Measurements from ENCODE around the gene POMC.
"Not testable (repeated sequence)": the region's sequence is repeated elsewhere in the genome, so short reads cannot be mapped to it uniquely, and the experiment has no call there.

The POMC gene

GRCh38 chr2:25170888-25171287 lies 2.5 kb upstream of the POMC start:
- H3K4me3 ChIP-seq (replicated peaks in 1 of 2; ENCODE audit: low read depth in 2 of 2, low read length in 2 of 2), result no peak overlapping the region
- TF ChIP-seq, protein P1, sequence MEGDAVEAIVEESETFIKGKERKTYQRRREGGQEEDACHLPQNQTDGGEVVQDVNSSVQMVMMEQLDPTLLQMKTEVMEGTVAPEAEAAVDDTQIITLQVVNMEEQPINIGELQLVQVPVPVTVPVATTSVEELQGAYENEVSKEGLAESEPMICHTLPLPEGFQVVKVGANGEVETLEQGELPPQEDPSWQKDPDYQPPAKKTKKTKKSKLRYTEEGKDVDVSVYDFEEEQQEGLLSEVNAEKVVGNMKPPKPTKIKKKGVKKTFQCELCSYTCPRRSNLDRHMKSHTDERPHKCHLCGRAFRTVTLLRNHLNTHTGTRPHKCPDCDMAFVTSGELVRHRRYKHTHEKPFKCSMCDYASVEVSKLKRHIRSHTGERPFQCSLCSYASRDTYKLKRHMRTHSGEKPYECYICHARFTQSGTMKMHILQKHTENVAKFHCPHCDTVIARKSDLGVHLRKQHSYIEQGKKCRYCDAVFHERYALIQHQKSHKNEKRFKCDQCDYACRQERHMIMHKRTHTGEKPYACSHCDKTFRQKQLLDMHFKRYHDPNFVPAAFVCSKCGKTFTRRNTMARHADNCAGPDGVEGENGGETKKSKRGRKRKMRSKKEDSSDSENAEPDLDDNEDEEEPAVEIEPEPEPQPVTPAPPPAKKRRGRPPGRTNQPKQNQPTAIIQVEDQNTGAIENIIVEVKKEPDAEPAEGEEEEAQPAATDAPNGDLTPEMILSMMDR (IDR thresholded peaks at IDR 0.05; ENCODE audit: low read depth, low read length), result no peak
- no peak for DNase-seq (ENCODE audit: low read depth in 2 of 2)

DNA sequence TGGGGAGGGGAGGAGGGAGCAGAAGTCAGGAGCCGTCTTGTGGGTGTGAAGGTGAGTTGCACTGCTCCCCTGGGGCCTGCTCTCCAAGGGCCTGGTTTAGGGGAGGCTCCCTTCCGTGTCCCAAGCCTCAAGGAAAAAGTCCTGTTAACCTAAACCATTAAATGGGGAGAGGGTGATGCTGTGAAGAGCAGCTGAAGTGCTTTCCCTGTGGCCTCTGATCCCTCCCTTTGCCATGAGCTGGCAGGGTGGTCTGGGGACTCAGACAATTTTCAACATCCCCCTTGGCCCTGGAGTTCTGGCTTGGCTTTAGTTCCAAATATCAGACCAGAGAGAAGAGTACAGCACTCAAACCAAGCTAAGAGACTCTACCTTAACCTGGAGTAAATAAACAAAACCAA lies 692 bp upstream of the POMC start:
- DNase-seq (ENCODE audit: low read depth in 2 of 2), result no peak
- TF ChIP-seq, protein P1 (IDR thresholded peaks at IDR 0.05; ENCODE audit: low read depth, low read length), result no peak
- no peak overlapping the region for H3K4me3 ChIP-seq (replicated peaks in 1 of 2; ENCODE audit: low read depth in 2 of 2, low read length in 2 of 2)

DNA sequence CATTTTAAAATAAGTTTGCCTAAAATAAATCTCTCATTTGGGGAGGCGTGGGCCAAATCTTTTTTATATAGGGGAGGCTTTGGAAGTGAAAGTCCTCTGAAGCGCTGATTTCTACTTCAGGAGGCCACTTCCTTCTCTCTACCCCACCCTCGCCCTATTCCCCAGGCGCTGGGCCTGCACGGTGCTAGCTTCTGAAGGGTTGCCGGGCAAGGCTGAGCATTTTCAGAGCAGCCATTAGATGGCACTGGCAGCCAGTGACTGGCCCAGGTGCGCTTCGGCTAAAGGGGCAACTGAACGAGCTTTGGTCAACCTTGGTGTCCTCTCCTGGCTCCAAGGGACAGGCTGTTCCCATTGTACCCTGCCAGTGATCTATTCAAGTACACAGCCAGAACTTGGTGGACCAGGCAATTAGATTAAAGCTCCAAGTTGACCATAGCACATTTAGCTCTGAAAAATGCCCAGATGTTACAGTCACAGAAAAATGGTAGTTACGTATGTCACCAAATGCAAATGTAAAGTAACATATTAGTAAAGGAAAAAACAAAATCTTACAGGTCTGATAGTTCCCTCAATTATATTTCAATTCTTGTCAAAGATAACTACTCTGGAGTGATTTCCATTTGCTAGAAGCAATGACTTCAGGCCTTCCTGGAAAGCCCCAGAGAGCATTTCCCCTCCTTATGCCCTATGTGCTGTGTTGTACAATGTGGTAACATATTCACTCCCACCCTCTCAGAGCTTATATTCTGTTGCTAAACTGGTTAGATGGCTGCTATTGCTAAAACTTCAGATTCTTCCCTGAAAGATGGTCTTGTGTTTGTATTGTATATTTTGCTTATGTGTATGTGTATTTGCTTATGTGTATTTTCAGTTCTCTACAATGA lies 2.1 kb downstream of the POMC start:
- TF ChIP-seq, protein P1 (IDR thresholded peaks at IDR 0.05; ENCODE audit: low read depth, low read length), result no peak
- no peak overlapping the region for H3K4me3 ChIP-seq (replicated peaks in 1 of 2; ENCODE audit: low read depth in 2 of 2, low read length in 2 of 2)
- no peak for DNase-seq (ENCODE audit: low read depth in 2 of 2)

- no peak overlapping the region for H3K4me3 ChIP-seq (replicated peaks in 1 of 2; ENCODE audit: low read depth in 2 of 2, low read length in 2 of 2)
- TF ChIP-seq, protein P1 (IDR thresholded peaks at IDR 0.05; ENCODE audit: low read depth, low read length), result no peak
- no peak for DNase-seq (ENCODE audit: low read depth in 2 of 2)
Observed at GRCh38 chr2:25164561-25164960, 3.8 kb downstream of the POMC start.

GRCh38 chr2:25162061-25162460 lies 6.3 kb downstream of the POMC start:
- not testable (repeated sequence) for DNase-seq (ENCODE audit: low read depth in 2 of 2); H3K4me3 ChIP-seq (replicated peaks in 1 of 2; ENCODE audit: low read depth in 2 of 2, low read length in 2 of 2)

DNA sequence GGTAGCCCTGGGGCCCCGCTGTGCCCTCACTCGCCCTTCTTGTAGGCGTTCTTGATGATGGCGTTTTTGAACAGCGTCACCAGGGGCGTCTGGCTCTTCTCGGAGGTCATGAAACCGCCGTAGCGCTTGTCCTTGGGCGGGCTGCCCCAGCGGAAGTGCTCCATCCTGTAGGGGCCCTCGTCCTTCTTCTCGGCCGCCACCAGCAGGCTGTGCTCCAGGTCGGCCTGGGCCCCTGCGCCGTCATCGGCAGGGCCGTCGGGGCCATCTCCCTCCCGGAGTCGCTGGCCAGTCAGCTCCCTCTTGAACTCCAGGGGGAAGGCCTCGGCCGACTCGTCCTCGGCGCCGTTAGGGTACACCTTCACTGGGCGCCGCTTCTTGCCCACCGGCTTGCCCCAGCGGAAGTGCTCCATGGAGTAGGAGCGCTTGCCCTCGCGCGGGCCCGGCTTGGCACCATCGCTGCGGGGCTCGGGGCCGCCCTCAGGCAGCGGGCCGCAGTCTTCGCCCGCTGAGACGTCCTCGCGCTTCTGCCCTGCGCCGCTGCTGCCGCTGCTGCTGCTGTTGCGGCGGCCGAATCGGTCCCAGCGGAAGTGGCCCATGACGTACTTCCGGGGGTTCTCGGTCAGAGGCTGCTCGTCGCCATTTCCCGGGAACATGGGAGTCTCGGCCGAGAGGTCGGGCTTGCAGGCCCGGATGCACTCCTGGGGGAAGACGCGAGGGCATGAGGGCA lies 7.2 kb downstream of the POMC start:
- DNase-seq (ENCODE audit: low read depth in 2 of 2), result peak; percentile 16 to 40
- H3K4me3 ChIP-seq (replicated peaks in 1 of 2; ENCODE audit: low read depth in 2 of 2, low read length in 2 of 2), result peak overlapping the region in 1 of 2 donors; percentile 10
- TF ChIP-seq, protein P1 (IDR thresholded peaks at IDR 0.05; ENCODE audit: low read depth, low read length), result no peak

DNA sequence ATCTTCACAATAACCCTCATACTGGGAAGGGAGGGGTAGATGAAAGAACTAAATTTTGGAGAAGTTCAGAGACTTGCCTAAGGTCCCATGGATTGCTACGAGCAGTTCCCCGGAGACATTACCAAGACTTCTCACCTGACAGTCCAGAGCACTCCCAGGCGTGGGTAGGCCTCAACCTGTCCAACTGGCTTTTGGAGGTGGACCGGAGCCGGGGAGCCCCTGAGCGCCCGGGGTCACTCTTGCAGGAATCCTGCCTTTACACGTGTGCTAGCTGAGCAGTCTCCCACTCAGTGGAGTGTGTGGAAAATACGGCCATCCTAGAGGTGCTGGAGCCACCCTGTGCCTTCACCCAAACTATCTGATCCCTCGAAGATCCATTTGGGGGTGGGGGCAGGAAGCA lies 8.0 kb downstream of the POMC start:
- no peak for DNase-seq (ENCODE audit: low read depth in 2 of 2)
- H3K4me3 ChIP-seq (replicated peaks in 1 of 2; ENCODE audit: low read depth in 2 of 2, low read length in 2 of 2), result no peak overlapping the region
- TF ChIP-seq, protein P1 (IDR thresholded peaks at IDR 0.05; ENCODE audit: low read depth, low read length), result no peak

Measured in cardiac fibroblast (primary cell).